Fibroblast of lung (primary cell): Measurements from ENCODE around the gene NLGN1. TPM values are rescaled to one million over a fixed set of nuclear protein-coding genes. Genes with fewer than 3 reads are reported as not detected.

Experiments used
- DNase-seq, 2 donors: peaks; one replicate each; pipeline versions ENCODE4 v3.0.0 to v3.0.0-alpha.2; 2010; ENCODE audit warnings: low read depth in 2 of 2
- H2AFZ ChIP-seq: 2 replicates; pipeline ENCODE4 v1.5.1; 2012; ENCODE audit warnings: low read length, control low read depth, inconsistent platforms
- H3K27ac ChIP-seq: 2 replicates; pipeline ENCODE4 v1.5.1; 2011; ENCODE audit warnings: low read length, control low read depth; ENCODE audit not compliant: insufficient read depth
- H3K27me3 ChIP-seq: 2 replicates; pipeline ENCODE4 v1.5.1; 2011; ENCODE audit warnings: mild to moderate bottlenecking, low read length; ENCODE audit not compliant: control insufficient read depth, insufficient read depth
- H3K36me3 ChIP-seq: 2 replicates; pipeline ENCODE4 v1.5.1; 2011; ENCODE audit warnings: low read length; ENCODE audit not compliant: control insufficient read depth, insufficient read depth
- H3K4me1 ChIP-seq: 2 replicates; pipeline ENCODE4 v1.5.1; 2011; ENCODE audit warnings: low read length; ENCODE audit not compliant: control insufficient read depth, insufficient read depth; ENCODE audit errors: extremely low read depth
- H3K4me2 ChIP-seq: 2 replicates; pipeline ENCODE4 v1.5.1; 2011; ENCODE audit warnings: low read length, control low read depth; ENCODE audit not compliant: insufficient read depth; ENCODE audit errors: extremely low read depth
- H3K4me3 ChIP-seq, 4 experiments: fragments of 200-600 bp in 1 of 4; sonication (generic) in 1 of 4; replicated peaks in 1 of 4; 2 replicates each; pipeline ENCODE4 v1.5.1; 2011 to 2016; ENCODE audit warnings: low read length in 4 of 4, low read depth in 3 of 4, mild to moderate bottlenecking in 3 of 4, control low read depth in 2 of 4, inconsistent platforms in 1 of 4, mixed read lengths in 1 of 4; ENCODE audit not compliant: insufficient read depth in 1 of 4; ENCODE audit errors: control extremely low read depth in 1 of 4
- H3K79me2 ChIP-seq: 2 replicates; pipeline ENCODE4 v1.5.1; 2012; ENCODE audit warnings: mild to moderate bottlenecking, low read length, inconsistent platforms; ENCODE audit not compliant: control insufficient read depth, insufficient read depth
- H3K9ac ChIP-seq: 2 replicates; pipeline ENCODE4 v1.5.1; 2011; ENCODE audit warnings: mild to moderate bottlenecking, low read length, control low read depth; ENCODE audit not compliant: insufficient read depth
- H3K9me3 ChIP-seq: 2 replicates; pipeline ENCODE4 v1.5.1; 2012; ENCODE audit warnings: low read depth, low read length; ENCODE audit not compliant: control insufficient read depth, insufficient read depth
- H4K20me1 ChIP-seq: 2 replicates; pipeline ENCODE4 v1.5.1; 2011; ENCODE audit warnings: low read length; ENCODE audit not compliant: control insufficient read depth, insufficient read depth; ENCODE audit errors: extremely low read depth
- EZH2 ChIP-seq: IDR thresholded peaks from 2 replicates; pipeline ENCODE4 v1.5.1; 2012; ENCODE audit warnings: low read length, control low read depth, mild to moderate bottlenecking; ENCODE audit errors: missing control alignments
- polyA plus RNA-seq, 2 donors: library from polyadenylated mRNA; depleted of rRNA in 1 of 2; stranded (reverse) in 1 of 2; unstranded in 1 of 2; fragments of >200 nt; gene quantifications; 2 replicates each; pipeline ENCODE4 v1.2.1, GENCODE V29; 2011 to 2012; ENCODE audit warnings: missing spikeins in 1 of 2
- total RNA-seq: library from RNA; depleted of rRNA; stranded (reverse); fragments of >200 nt; gene quantifications from 2 replicates; pipeline ENCODE4 v1.2.1, GENCODE V29; 2014
- TF ChIP-seq, protein P1 (sequence below), 2 donors: IDR thresholded peaks in 1 of 2; conservative IDR thresholded peaks in 1 of 2; 1 replicate in 1 of 2; 2 replicates in 1 of 2; pipeline ENCODE4 v1.5.1; 2011 to 2012; ENCODE audit warnings: low read length in 2 of 2, control low read depth in 1 of 2, inconsistent platforms in 1 of 2, low read depth in 1 of 2, mild to moderate bottlenecking in 1 of 2

Gene NLGN1
- total and polyA plus RNA-seq, 2 donors (not counting 1 experiment from before 2014, with no cell fraction given), result 0.61 to 2.1 TPM

DNA sequence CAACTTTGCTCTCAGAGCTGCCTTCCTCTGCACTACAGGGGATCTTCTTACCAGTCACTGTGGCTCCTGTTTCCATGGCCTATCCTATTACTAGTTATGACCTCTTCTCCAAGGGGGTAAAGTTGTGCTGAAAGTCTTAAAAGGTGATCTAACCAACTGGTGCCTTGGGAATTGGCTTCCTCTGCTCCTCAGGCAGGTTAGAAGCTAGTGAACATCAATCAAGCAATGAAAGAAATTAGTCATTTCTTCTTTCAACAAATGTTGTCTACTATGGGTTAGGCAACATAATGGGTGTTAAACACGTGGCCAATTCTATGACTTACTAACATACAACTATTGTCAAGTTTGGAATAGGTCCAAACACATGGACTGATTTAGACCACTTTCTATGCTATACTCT lies 890.2 kb downstream of the NLGN1 start:
- H3K9ac ChIP-seq, result no peak overlapping the region
- H3K4me3 ChIP-seq, result no peak overlapping the region
- no peak for DNase-seq
- no peaks in the 10 kb centered on the region for H3K9me3 ChIP-seq
- no peak overlapping the region for H3K27ac ChIP-seq
- no peaks in the 10 kb centered on the region for H3K36me3 ChIP-seq
- no peaks in the 10 kb centered on the region for H4K20me1 ChIP-seq
- no peaks in the 10 kb centered on the region for H3K4me1 ChIP-seq
- TF ChIP-seq, protein P1, sequence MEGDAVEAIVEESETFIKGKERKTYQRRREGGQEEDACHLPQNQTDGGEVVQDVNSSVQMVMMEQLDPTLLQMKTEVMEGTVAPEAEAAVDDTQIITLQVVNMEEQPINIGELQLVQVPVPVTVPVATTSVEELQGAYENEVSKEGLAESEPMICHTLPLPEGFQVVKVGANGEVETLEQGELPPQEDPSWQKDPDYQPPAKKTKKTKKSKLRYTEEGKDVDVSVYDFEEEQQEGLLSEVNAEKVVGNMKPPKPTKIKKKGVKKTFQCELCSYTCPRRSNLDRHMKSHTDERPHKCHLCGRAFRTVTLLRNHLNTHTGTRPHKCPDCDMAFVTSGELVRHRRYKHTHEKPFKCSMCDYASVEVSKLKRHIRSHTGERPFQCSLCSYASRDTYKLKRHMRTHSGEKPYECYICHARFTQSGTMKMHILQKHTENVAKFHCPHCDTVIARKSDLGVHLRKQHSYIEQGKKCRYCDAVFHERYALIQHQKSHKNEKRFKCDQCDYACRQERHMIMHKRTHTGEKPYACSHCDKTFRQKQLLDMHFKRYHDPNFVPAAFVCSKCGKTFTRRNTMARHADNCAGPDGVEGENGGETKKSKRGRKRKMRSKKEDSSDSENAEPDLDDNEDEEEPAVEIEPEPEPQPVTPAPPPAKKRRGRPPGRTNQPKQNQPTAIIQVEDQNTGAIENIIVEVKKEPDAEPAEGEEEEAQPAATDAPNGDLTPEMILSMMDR (conservative IDR thresholded peaks at IDR 0.05 in 1 of 2, IDR thresholded peaks at IDR 0.05 in 1 of 2; ENCODE audit: low read depth in 1 of 2, low read length in 2 of 2), result no peak
- no peak for TF ChIP-seq EZH2
- H2AFZ ChIP-seq, result no peak overlapping the region
- H3K27me3 ChIP-seq, result no peaks in the 10 kb centered on the region
- no peaks in the 10 kb centered on the region for H3K79me2 ChIP-seq
- no peak overlapping the region for H3K4me2 ChIP-seq

DNA sequence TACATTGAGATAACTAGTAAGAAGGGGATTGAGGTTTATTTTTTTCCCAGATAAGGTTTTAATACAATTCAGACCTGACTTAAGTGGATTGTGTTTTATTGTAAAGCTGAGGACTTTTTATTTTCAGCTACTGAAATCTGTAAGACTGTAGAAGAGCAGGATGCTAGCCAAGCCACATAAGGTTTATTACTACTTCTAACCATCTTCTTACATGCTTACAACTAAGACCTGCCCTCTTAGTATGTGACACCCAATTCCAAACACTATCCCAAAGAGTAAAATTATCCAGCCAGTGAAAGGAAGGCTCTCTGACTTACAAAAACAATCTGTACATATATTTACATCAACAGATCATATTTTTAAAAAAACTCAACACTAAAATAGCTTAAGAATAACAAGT lies 897.1 kb downstream of the NLGN1 start:
- H3K4me3 ChIP-seq, result no peak overlapping the region

DNA sequence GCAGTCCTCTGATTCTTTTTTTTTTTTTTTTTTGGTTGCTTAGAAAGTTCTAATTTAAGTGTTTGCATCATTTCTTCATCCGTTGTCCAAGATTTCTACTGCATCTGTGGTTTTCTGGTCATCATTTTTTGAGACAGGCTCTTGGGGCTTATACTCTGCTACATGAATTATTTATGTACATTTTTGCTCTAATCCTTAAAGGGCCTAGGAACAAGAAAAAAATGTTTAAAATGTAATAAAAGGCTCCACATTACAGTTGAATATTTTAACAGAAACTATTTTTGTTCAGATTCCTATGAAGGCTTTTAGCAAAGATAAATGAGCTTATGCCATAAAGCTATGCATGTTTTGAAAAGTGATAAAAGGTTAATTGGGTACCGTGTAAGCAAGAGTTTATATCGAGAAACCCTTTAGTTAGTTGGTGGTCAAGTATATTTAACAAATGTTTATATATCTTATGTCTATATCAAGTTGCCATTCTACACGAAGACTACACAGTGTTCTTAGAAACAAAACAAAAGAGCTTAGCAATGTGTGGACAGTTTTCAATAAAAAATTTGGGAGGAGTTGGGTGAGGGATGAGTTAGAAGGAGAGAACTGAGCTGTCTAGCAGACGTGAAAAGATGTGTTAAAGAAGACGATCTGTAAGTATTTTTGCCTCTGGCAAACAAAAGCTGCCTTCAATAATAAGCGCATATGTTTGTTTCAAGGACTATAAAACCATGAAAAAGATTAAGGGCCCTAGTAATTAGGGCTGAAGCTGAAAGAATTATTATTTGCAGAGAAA lies 898.0 kb downstream of the NLGN1 start:
- Histone ChIP-seq H3K9ac (no peak overlapping the region), H3K4me2 (no peak overlapping the region), H4K20me1 (no peaks in the 10 kb centered on the region), H2AFZ (no peak overlapping the region), H3K4me3 (no peak overlapping the region), H3K4me1 (no peaks in the 10 kb centered on the region), H3K9me3 (no peaks in the 10 kb centered on the region), H3K79me2 (no peaks in the 10 kb centered on the region), H3K36me3 (no peaks in the 10 kb centered on the region), H3K27me3 (no peaks in the 10 kb centered on the region), H3K27ac (no peak overlapping the region)
- TF ChIP-seq EZH2, result no peak
- TF ChIP-seq, protein P1 (conservative IDR thresholded peaks at IDR 0.05 in 1 of 2, IDR thresholded peaks at IDR 0.05 in 1 of 2; ENCODE audit: low read depth in 1 of 2, low read length in 2 of 2), result no peak
- peak; percentile 10 to 45 for DNase-seq

More for the DNA sequence above, 897.1 kb downstream of the NLGN1 start:
- TF ChIP-seq EZH2, result no peak
- H3K27me3 ChIP-seq, result no peaks in the 10 kb centered on the region
- no peaks in the 10 kb centered on the region for H3K79me2 ChIP-seq
- H3K36me3 ChIP-seq, result no peaks in the 10 kb centered on the region
- H3K9ac ChIP-seq, result no peak overlapping the region
- H3K4me1 ChIP-seq, result no peaks in the 10 kb centered on the region
- no peaks in the 10 kb centered on the region for H4K20me1 ChIP-seq
- H2AFZ ChIP-seq, result no peak overlapping the region
- DNase-seq, result no peak
- no peaks in the 10 kb centered on the region for H3K9me3 ChIP-seq
- no peak overlapping the region for H3K27ac ChIP-seq
- H3K4me2 ChIP-seq, result no peak overlapping the region
